Stimulated activated memory B cell treated with anti-CD40 and anti-IgM and Interleukin-4, amounts not matched to agents 10 μg/mL and 1 μg/mL and 100 μg/mL, for 72 hours (primary cell): ENCODE data around the gene INPP5D.
A peak's percentile ranks its signal among the peaks of the same experiment; 100 is the strongest.
"Not testable (repeated sequence)": the region's sequence is repeated elsewhere in the genome, so short reads cannot be mapped to it uniquely, and the experiment has no call there.

Source experiments
- ATAC-seq: fragments of 150-1000 bp; cut with Tn5 transposase; 2 replicates; pipeline ENCODE4 v1.10.0; 2021
- H3K27ac Mint-ChIP-seq: one replicate; pipeline ENCODE4 v1.8.0; 2022; ENCODE audit warnings: mild to moderate bottlenecking, mixed read lengths
- H3K27me3 Mint-ChIP-seq: one replicate; pipeline ENCODE4 v1.8.0; 2022; ENCODE audit warnings: mixed read lengths
- H3K36me3 Mint-ChIP-seq: one replicate; pipeline ENCODE4 v1.8.0; 2022; ENCODE audit warnings: mixed read lengths
- H3K4me1 Mint-ChIP-seq: one replicate; pipeline ENCODE4 v1.8.0; 2022; ENCODE audit warnings: mixed read lengths
- H3K4me3 Mint-ChIP-seq: one replicate; pipeline ENCODE4 v1.8.0; 2022; ENCODE audit warnings: mild to moderate bottlenecking, moderate library complexity, mixed read lengths
- H3K9me3 Mint-ChIP-seq: one replicate; pipeline ENCODE4 v1.8.0; 2022; ENCODE audit warnings: mixed read lengths

Gene INPP5D

DNA sequence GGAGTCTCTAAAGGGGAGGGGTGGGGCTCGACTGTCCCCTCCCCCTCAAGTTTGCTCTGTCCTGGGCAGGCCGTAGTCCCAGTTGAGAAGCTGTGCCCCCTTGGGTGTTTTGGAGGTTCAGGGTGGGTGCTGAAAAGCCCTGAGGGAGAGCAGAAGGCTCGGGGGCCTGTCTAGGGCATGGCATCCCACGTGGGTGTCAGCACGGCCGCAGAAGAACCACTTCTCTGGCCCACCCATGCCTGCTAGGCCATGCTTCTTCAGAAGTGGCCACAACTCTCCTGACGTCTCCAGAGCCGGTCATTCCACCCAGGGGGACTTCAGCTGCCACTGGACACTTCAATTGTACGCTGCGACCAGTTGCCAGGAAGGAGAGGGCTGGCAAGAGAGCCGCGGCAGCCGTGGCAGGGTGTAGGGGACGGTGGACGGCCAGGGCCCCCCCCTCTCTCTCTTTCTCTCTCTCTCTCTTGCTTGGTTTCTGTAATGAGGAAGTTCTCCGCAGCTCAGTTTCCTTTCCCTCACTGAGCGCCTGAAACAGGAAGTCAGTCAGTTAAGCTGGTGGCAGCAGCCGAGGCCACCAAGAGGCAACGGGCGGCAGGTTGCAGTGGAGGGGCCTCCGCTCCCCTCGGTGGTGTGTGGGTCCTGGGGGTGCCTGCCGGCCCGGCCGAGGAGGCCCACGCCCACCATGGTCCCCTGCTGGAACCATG, at the start of gene INPP5D:
INPP5D (plus strand) TSS at position 546 of the 704 bp plus-strand sequence; CDS start at position 683, 137 bp downstream.
- H3K27me3 Mint-ChIP-seq = no peaks in the 10 kb centered on the region
- peaks cover 41% of the 10 kb centered on the region for H3K36me3 Mint-ChIP-seq
- peak within 1 kb of the TSS; percentile 99 for H3K4me3 Mint-ChIP-seq
- peak within 1 kb of the TSS; percentile 95 for H3K27ac Mint-ChIP-seq
- peak; percentile 79 for ATAC-seq
- H3K4me1 Mint-ChIP-seq = peaks cover 52% of the 10 kb centered on the region
- H3K9me3 Mint-ChIP-seq = no peaks in the 10 kb centered on the region

DNA sequence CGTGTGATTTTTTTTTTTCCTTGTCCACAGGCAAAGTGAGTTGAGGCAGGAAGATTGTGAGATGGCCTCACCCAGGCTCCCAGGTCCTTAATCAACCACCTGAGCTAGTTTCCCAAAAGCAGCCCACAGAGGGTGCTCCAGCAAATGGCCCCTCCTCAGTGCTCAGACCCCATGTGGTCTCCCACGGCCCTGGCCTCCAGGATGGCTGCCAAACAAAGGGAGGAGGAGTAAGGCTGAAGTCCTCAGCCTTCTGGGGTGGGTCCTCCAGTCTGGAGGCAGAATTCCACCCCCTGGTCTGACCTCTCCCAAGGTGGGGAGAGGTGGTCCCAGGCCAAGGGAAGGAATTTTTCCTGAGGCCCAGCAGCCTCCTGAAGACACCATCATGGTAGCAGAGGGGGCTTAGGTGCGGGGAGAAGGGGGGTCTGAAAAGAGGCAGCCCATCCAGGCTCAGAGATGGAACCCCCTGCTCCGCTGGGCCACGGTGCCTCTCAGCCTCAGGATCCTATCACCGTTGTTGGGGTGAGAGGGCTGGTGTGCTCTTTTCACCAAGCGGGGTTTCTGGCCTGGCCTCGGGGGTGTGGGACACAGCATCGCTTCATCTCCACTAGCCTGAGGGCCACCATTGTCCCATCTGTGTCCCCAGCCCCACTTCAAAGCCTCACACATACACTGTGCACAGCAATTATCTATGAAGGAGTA, 49.4 kb upstream of the INPP5D start:
- H3K9me3 Mint-ChIP-seq = peaks cover 11% of the 10 kb centered on the region

DNA sequence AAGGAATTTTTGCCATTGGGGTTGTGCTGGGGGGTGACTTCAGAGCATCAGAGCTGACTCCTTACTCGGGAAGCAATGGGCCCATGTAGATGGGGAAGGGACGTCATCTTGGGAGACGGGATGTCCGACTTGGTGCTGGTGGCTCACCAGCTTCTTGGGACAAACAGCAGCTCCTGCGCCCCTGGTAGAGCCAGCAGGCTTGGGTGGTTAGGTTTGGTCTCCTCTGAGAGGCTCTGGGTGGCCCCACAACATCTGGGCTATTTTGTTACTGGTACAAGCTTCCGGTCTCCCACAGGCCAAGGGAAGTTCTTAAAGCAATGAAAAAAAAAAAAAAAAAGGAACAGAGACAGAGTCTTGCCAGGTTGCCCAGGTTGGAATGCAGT, 48.9 kb upstream of the INPP5D start:
- peaks cover 6% of the 10 kb centered on the region for H3K36me3 Mint-ChIP-seq
- H3K27me3 Mint-ChIP-seq = peaks cover 30% of the 10 kb centered on the region
- ATAC-seq = no peak
- no peak overlapping the region for H3K27ac Mint-ChIP-seq
- no peak overlapping the region for H3K4me3 Mint-ChIP-seq
- H3K9me3 Mint-ChIP-seq = peaks cover 11% of the 10 kb centered on the region
- H3K4me1 Mint-ChIP-seq = peaks cover 12% of the 10 kb centered on the region

More for the DNA sequence above, 49.4 kb upstream of the INPP5D start:
- H3K27ac Mint-ChIP-seq = no peak overlapping the region
- H3K4me1 Mint-ChIP-seq = peaks cover 12% of the 10 kb centered on the region
- H3K4me3 Mint-ChIP-seq = no peak overlapping the region
- ATAC-seq = no peak
- peaks cover 6% of the 10 kb centered on the region for H3K36me3 Mint-ChIP-seq
- peaks cover 30% of the 10 kb centered on the region for H3K27me3 Mint-ChIP-seq

DNA sequence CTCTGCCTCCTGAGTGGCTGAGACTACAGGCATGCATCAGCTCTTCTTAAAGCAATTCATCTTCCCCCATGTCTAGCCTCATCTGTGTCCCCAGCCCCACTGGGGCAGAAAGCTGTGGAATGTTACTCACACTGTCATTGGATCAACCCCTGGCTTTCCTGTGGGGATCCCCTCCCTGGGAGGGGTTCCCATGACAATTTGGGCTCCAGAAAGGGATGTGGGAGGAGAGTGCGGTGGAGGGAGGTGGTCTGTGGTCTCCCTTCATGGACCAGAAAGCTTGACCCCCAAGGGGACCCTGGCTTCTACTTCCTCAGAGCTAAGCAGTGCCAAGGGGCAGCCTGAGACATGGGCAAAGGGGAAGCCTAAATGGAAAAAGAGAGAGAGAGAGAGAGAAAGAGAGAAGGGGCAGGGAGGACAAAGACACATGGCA, 48.4 kb upstream of the INPP5D start:
- Mint-ChIP-seq H3K9me3 (peaks cover 11% of the 10 kb centered on the region), H3K27me3 (peaks cover 30% of the 10 kb centered on the region), H3K27ac (no peak overlapping the region), H3K4me1 (peaks cover 12% of the 10 kb centered on the region), H3K4me3 (no peak overlapping the region), H3K36me3 (peaks cover 6% of the 10 kb centered on the region)
- ATAC-seq = peak; percentile 45

DNA sequence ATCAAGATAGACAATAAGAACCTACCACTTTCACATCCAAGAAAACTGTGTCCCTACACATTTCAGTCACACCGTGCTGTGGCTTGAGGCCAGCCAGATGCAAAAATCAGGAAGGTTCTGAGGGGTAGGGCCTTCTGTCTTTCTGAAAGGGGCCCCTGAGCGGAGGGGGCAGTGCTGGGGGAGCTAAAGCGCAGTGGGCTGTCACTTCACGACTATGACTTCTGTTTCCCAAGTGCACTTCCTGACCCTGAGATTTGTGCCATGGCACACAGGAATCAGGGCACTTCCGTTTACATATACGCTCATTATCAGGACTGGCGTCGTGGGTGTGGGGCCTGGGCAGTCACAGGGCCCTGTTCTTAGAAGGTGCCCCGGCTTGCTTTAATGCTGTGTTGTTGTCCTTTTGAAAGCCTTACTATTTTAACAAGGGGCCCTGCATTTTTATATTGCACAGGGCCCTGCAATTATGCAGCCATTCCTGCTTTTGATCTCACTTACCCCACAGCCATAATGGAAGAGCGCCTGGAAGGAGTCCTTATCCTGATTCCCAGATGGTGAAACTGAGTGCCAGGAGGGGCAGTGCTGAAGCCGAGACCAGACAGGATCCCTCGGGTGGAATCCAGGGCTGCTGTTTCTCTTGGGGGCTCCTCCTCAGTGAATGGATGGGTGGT, 47.7 kb upstream of the INPP5D start:
- Mint-ChIP-seq H3K36me3 (peaks cover 6% of the 10 kb centered on the region), H3K27ac (no peak overlapping the region), H3K4me1 (peaks cover 12% of the 10 kb centered on the region), H3K9me3 (peaks cover 11% of the 10 kb centered on the region), H3K27me3 (peaks cover 30% of the 10 kb centered on the region), H3K4me3 (no peak overlapping the region)
- ATAC-seq = no peak

DNA sequence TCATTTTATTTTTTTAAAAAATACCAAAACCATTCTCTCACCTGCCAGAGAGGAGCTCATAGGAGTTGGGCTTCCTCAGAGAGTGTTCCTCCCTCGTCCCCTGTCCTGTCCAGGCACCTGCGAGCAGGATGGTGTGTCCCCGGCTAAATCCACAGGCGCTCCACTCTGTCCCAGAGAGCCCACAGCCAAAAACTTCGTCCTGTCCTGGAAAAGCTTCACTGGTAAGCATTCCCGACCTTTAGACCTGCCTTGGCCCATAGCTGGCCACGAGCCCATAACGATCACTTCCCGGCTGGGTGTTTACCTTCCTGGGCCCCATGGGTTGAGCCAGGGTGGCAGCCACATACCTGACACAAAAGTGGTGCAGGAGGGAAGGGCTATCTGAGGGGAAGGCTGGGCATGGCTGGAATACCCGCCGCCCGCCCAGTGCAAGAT, 47.1 kb upstream of the INPP5D start, which contains the start of gene NGEF:
NGEF (minus strand) TSS at position 230 of the 435 bp plus-strand sequence. CDS start 38,366 bp downstream, outside the sequence.
- no peak within 1 kb of the TSS for H3K4me3 Mint-ChIP-seq
- H3K4me1 Mint-ChIP-seq = peaks cover 12% of the 10 kb centered on the region
- ATAC-seq = no peak
- H3K27ac Mint-ChIP-seq = no peak within 1 kb of the TSS
- H3K9me3 Mint-ChIP-seq = peaks cover 11% of the 10 kb centered on the region
- H3K36me3 Mint-ChIP-seq = peaks cover 6% of the 10 kb centered on the region
- H3K27me3 Mint-ChIP-seq = peaks cover 30% of the 10 kb centered on the region

DNA sequence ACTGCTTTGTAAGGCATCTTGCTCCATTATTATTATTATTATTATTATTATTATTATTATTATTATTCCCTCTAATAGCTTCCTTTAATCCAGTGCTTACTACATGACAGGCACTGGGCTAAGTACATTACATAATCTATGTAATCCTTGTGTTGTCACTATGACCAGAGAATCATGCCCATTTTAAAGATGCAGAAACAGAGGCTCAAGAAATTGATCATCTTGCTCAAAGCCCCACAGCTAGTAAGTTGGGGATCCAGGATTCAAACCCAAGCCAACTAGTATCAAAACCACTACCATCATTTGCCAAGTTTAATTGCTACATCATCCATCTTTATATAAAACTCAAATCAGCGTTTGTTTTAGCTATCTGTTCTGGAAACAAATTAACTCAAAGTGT, 46.5 kb upstream of the INPP5D start:
- peaks cover 11% of the 10 kb centered on the region for H3K9me3 Mint-ChIP-seq
- ATAC-seq = no peak
- no peak overlapping the region for H3K27ac Mint-ChIP-seq
- H3K27me3 Mint-ChIP-seq = peaks cover 30% of the 10 kb centered on the region
- no peak overlapping the region for H3K4me3 Mint-ChIP-seq
- H3K4me1 Mint-ChIP-seq = peaks cover 12% of the 10 kb centered on the region
- H3K36me3 Mint-ChIP-seq = peaks cover 6% of the 10 kb centered on the region

DNA sequence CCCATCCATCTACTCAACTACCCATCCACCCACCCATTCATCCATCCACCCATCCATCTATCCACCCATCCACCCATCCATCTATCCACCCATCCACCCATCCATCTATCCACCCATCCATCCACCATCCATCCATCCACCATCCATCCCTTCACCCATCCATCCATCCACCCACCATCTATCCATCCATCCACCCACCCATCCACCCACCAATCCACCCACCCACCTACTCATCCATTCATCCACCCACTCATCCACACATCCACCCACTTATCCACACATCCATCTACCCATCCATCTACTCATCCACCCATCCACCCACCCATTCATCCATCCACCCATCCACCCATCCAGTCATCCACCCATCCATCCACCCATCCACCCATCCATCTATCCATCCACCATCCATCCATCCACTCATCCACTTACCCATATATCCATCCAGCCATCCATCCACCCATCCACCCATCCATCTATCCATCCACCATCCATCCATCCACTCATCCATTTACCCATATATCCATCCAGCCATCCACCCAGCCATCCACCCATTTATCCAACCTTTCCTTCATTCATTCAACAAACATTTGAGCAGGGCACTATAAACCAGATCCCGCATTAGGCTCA, 45.0 kb upstream of the INPP5D start:
- no peak for ATAC-seq
- Mint-ChIP-seq H3K27me3 (peaks cover 17% of the 10 kb centered on the region), H3K9me3 (peaks cover 11% of the 10 kb centered on the region), H3K27ac (no peak overlapping the region), H3K4me3 (no peak overlapping the region), H3K4me1 (peaks cover 12% of the 10 kb centered on the region), H3K36me3 (peaks cover 6% of the 10 kb centered on the region)

DNA sequence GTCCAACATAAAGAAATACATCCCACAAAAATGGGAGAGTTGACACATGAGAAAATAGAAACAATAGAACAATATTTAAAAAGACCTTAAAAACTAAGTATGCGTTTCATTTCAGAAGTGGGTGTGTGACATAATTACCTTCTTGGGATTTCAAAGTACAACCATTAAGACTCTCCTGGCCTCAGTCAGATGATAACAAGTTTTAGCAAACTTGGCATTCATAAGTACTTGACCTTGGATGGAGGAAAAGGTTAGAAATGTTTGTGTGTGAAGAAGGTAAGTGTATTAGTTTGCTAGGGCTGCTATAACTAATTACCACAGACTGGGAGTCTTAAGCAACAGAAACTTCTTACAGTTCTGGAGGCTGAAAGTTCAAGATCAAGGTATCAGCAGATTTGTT, 42.2 kb upstream of the INPP5D start:
- Mint-ChIP-seq H3K4me3 (no peak overlapping the region), H3K9me3 (peaks cover 11% of the 10 kb centered on the region)

DNA sequence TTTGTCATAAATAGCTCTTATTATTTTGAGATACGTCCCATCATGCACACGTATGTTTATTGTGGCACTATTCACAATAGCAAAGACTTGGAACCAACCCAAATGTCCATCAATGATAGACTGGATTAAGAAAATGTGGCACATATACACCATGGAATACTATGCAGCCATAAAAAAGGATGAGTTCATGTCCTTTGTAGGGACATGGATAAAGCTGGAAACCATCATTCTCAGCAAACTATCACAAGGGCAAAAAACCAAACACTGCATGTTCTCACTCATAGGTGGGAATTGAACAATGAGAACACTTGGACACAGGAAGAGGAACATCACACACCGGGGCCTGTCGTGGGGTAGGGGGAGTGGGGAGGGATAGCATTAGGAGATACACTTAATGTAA, 40.5 kb upstream of the INPP5D start:
- not testable (repeated sequence) for H3K27ac Mint-ChIP-seq, H3K27me3 Mint-ChIP-seq, H3K4me3 Mint-ChIP-seq, H3K9me3 Mint-ChIP-seq, ATAC-seq, H3K36me3 Mint-ChIP-seq, H3K4me1 Mint-ChIP-seq

More for the DNA sequence above, 42.2 kb upstream of the INPP5D start:
- Mint-ChIP-seq H3K27ac (no peak overlapping the region), H3K4me1 (no peaks in the 10 kb centered on the region), H3K27me3 (no peaks in the 10 kb centered on the region), H3K36me3 (peaks cover 6% of the 10 kb centered on the region)
- ATAC-seq = no peak

DNA sequence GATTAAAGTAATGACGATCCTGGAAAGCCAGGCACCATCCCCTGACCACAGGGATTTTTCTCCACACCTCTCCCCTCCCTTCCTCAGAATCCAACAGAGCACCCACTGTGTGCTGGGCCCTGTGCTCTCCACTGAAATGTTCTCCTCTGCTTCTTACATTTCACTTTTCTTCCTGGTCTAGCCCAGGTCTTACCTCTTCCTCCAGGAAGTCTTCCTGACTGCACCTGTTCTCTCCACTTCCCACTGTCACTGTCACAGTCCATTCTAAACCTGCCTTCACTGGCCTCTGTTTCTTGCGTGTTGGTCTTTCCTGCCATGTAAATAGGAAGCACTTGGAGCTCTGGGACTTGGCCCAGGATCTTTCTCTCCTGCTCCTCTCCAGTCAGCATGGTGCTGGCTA, 39.7 kb upstream of the INPP5D start:
- Mint-ChIP-seq H3K4me3 (no peak overlapping the region), H3K9me3 (peaks cover under 1% of the 10 kb centered on the region), H3K27ac (no peak overlapping the region)

DNA sequence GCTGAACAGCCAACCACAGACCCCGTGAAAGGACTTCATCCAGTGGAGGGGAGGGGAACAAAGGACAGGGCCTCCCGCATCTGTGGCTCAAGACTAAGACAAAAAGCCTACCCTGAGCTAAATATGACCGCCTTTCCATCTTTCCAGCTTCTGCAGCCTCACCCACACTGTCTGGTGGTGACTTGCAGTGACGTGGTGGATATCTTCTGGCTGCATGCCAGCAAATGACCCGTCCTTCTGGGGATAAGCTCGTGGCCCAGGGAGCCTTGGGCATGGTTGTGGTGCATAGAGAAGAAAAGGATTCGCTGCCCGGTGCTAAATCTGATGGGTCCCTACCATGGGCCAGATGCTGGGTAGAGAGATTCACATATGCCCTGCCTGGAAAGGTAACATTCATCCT, 38.4 kb upstream of the INPP5D start:
- H3K36me3 Mint-ChIP-seq = no peaks in the 10 kb centered on the region
- H3K27me3 Mint-ChIP-seq = no peaks in the 10 kb centered on the region
- no peak overlapping the region for H3K27ac Mint-ChIP-seq
- no peaks in the 10 kb centered on the region for H3K4me1 Mint-ChIP-seq
- ATAC-seq = no peak
- H3K9me3 Mint-ChIP-seq = no peaks in the 10 kb centered on the region
- no peak overlapping the region for H3K4me3 Mint-ChIP-seq

More for the DNA sequence above, 39.7 kb upstream of the INPP5D start:
- ATAC-seq = no peak
- no peaks in the 10 kb centered on the region for H3K27me3 Mint-ChIP-seq
- peaks cover 2% of the 10 kb centered on the region for H3K36me3 Mint-ChIP-seq
- no peaks in the 10 kb centered on the region for H3K4me1 Mint-ChIP-seq

DNA sequence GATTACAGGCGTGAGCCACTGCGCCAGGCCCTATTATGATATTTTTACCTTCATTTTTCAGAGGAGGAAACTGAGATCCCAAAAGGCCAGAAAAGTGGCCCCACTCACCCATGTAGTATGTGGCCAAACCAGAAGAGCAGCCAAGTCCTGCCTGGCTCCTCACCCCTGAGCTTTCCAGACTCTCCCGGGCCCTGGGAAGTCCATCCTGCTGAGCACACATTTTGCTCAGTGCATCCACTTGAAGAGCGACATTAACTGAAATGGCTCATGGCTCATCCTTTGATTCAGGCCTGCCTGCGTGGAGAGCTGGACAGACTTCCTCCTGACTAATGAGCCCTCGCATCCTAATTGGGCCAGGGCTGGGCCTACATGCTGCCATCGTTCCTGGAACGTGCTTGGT, 37.6 kb upstream of the INPP5D start:
- Mint-ChIP-seq H3K27ac (no peak overlapping the region), H3K9me3 (no peaks in the 10 kb centered on the region), H3K36me3 (no peaks in the 10 kb centered on the region), H3K4me1 (no peaks in the 10 kb centered on the region), H3K4me3 (no peak overlapping the region), H3K27me3 (no peaks in the 10 kb centered on the region)
- ATAC-seq = peak; percentile 31

DNA sequence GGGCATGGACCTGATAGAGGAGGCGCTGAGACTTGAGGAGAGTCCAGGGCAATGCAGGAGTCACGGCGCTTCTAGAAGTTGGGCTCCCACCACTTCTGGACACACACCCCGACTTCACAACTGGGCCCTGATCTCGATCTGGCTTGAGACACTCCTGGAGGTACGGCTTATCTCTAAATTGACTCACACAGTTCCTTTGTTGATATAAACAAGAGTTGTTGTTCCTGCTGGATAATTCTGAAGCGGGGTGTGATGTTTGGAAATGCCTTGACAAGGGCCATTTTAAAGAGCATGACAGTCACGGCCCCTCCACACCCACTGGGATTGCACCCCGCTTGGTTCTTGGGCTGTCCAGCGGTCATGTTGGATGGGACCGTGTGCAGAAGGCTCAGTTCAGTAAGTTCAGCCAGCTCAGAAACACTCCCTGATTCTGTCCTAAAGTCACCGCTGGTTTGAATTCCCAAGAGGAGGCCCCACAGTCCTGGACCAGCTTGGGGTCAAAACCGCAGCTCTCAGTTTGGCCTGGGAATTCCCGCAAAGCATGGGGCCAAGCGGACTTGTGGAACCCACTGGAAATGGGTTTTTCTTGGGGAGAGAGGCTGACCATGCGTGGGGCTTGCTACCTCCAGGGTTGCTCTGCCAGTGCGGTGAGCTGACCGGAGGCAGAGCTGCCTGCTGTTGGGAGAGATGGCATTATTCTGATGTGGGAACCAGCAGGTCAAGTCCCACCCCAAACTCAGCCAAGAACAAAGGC, 37.0 kb upstream of the INPP5D start:
- no peak for ATAC-seq
- H3K36me3 Mint-ChIP-seq = no peaks in the 10 kb centered on the region
- no peaks in the 10 kb centered on the region for H3K9me3 Mint-ChIP-seq
- no peaks in the 10 kb centered on the region for H3K27me3 Mint-ChIP-seq
- no peaks in the 10 kb centered on the region for H3K4me1 Mint-ChIP-seq
- no peak overlapping the region for H3K27ac Mint-ChIP-seq
- no peak overlapping the region for H3K4me3 Mint-ChIP-seq
